Cerebellar cortex (tissue), 1 donor: ENCODE measurements around the gene PPP1R12B.
A peak's percentile ranks its signal among the peaks of the same experiment; 100 is the strongest.
"Not testable (repeated sequence)": the region's sequence is repeated elsewhere in the genome, so short reads cannot be mapped to it uniquely, and the experiment has no call there.

Experiments
- DNase-seq: peaks from one replicate; pipeline ENCODE4 v3.0.0-alpha.2; 2015; ENCODE audit warnings: low spot score

The PPP1R12B gene

GRCh38 chr1:202614363-202615207 lies 266.1 kb downstream of the PPP1R12B start:
- not testable (repeated sequence) for DNase-seq

- DNase-seq, result peak; percentile 32
Observed at GRCh38 chr1:202615208-202615500, 266.7 kb downstream of the PPP1R12B start.

- DNase-seq, result no peak
Observed at GRCh38 chr1:202615501-202616354, 267.2 kb downstream of the PPP1R12B start.

- no peak for DNase-seq
Observed at GRCh38 chr1:202616355-202616915, 267.9 kb downstream of the PPP1R12B start.

DNA sequence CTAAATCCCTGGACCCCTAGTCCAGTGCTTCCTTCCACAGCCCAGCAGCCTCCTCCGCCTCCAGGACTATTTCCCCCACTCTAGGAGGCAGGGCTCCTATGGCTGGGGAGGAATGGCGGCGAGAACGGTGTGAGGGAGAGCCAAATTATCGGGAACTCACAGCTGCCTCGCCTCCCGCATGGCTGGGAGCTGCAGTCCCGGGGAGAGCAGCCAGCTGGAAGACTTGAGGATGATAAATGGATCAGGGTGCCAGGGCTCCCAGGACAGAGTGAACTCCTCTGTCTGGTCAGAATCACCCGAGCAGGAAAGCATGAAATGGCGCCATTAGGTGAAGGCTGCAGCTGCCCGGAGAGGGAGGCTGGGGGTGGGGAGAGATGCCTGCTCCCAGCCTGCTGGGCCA lies 270.5 kb downstream of the PPP1R12B start:
- DNase-seq, result not testable (repeated sequence)

DNA sequence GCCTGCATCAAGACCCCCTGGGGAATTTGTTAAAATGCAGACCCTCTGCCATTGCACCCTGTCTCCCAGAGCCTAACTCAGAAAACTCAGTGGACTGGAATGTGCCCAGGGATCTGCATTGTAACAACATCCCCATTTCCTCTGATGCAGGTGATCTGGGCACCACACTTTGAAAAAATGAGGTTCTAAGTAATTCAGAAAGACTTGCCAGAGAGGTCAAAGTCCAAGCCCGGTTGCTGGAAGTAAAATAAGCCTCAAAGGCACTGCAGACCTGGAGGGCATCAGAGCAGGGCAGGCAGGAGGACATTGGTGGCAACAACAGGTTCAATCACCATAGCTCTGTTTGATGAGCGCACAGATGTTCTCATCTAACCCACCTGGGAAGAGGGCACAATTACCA lies 271.0 kb downstream of the PPP1R12B start:
- DNase-seq, result no peak

- not testable (repeated sequence) for DNase-seq
Observed at GRCh38 chr1:202620036-202620435, 271.5 kb downstream of the PPP1R12B start.

DNA sequence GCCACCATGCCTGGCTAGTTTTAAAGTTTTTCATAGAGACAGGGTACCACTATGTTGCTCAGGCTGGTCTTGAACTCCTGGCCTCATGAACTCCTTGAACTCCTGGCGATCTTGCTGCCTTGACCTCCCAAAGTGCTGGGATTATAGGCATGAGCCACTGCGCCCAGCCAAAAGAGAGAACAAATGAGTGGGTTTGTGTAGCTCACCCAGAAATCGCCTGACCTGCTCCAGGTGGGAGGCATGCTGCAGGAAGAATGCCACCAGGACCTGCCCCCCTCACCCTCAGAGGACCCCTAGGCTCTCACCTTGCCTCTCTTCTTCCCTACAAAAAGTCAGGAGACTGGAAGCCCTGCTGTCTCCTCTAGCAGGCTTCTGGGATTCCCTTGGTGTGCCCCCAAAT lies 272.9 kb downstream of the PPP1R12B start:
- no peak for DNase-seq

GRCh38 chr1:202622388-202622787 lies 273.9 kb downstream of the PPP1R12B start:
- no peak for DNase-seq

DNA sequence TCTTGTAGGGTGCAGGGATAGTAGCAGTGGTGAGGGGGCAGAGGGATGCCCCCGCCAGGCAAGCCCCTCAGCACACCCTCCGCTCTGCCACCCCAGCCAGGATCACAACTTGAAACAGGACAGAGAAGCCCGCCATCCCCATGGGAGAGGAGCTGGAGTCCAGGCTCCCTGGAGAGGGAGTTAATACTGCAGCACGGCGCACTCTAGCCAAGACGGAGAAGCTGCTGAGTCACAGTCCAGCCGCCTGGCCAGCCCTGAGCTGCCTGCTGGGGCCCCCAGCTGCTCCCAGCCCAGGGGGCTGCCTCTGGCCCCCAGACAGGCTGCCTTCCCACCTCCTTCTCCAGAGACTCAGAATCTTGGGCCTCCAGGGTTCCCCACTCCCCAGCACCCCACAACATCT lies 274.6 kb downstream of the PPP1R12B start:
- DNase-seq, result no peak

DNA sequence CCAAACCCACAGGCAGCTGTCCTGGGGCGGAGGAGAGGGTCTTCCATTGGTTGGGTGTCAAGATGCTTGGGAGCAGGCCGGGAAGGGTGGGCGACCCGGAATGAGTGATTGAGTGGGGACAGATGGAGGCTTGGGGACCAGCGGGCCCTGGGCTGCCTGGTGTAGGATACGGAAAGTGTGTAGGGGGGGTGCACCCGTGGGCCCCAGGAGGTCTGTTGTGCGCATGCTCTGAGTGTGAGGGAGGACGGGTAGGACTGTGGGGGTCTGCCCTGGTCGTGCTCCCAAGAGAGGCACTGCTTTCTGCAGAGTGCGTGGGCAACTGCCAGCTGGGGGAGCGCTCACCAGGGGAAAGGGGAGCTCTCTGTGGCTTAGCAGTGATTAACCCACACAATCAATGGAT lies 275.0 kb downstream of the PPP1R12B start:
- not testable (repeated sequence) for DNase-seq

DNA sequence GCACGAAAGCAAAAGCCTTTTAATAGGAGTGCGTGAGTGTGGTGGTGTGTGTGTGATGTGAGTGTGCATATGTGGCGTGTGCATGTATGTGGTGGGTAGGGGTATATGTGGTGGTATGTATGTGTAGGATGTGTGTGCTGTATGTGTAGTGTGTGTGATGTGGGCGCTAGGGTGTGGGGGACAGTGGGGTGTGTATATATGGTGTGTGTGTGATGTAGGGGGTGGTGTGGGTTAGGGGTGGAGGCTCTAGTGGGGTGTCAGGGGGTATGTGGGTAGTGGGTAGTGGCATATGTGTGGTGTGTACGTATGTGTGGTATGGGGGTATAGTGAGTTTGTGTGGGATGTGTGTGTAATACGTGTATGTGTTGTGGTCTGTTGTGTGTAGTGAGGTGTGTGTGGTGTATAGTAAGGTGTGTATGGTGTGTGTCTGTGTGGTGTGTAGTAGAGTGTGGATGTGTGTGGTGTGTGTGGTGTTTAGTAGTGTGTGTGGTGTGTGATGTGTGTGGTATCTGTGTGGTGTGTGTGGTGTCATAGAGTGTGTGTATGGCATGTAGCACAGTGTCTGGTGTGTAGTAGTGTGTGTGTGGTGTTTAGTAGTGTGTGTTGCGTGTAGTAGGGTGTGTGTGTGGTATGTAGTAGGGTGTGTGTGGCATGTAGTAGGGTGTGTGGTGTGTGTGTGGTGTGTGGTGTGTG lies 275.7 kb downstream of the PPP1R12B start:
- no peak for DNase-seq

DNA sequence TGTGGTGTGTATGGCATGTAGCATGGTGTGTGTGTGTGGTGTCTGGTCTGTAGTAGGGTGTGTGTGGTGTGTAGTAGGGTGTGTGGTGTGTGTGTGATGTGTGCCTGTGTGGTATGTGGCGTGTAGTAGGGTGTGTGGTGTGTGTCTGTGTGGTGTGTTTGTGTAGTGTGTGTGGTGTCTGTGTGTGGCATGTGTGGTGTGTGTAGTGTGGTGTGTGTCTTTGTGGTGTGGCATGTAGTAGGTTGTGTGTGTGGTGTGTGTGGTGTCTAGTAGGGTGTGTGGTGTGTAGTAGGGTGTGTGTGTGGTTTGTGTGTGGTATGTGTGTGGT lies 276.2 kb downstream of the PPP1R12B start:
- no peak for DNase-seq

DNA sequence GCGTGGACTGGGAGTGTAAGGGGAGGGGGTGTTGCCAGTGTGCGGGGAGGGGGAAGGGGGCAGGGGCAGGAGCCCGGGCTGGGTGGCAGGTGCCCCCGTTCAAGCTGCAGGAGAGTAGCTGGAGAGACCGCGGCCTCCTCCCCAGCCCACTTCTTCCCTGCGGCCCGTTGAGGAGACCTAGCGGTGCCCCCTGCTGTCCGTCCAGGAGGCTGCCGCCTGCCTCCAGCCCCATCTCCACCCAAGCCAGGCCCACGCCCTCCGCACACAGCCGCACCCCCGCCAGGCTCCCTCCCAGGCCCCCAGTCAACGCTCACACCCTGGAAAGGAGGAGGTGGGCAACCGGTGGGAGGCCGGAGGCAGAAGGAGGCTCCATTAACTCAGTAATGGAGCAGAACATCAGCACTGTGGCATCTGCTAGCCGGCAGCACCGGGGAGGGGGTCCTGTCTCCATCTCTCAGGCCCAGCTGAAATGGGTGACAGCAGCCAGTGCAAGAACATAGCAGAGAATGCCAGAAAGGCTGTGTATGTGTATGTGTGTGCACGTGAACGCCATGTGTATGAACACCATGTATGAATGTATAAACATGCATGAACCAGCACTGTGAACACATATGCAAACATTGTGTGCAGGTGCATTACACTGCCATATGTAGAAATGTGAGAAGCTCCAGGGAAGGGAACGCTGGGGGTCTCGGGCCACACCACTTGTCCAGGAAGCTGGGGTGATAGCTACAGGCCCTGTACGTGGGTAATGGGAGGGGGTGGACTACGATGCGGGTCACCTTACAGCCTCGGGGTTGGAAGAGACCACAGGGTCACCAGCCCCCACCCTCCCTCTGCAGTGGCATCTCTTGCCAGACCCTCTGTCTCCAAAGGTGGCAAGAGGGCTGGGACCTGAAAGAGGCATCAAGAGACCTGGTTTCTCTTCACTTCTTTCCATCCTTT lies 277.2 kb downstream of the PPP1R12B start:
- peak; percentile 53 for DNase-seq

DNA sequence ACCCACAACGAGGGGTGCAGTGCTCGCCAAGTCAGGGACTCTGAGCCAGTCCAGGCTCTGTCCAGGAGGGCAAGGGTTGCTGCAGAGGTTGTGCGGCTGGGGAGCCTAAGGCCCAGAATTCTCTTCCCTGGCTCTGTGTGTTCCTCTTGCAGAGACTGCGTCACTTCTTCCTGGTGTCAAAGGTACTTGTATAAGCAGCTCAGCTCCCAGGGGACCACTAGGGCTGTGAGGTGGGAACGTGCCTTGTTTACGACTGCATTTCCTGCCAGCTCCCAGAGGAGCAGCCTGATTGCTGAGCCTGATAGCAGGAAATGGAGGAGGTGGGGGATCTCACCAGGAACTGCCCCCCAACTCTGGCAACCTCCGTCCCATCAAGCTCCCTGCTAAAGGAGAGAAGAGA lies 278.5 kb downstream of the PPP1R12B start:
- not testable (repeated sequence) for DNase-seq

GRCh38 chr1:202627841-202628565 lies 279.5 kb downstream of the PPP1R12B start:
- DNase-seq, result no peak

DNA sequence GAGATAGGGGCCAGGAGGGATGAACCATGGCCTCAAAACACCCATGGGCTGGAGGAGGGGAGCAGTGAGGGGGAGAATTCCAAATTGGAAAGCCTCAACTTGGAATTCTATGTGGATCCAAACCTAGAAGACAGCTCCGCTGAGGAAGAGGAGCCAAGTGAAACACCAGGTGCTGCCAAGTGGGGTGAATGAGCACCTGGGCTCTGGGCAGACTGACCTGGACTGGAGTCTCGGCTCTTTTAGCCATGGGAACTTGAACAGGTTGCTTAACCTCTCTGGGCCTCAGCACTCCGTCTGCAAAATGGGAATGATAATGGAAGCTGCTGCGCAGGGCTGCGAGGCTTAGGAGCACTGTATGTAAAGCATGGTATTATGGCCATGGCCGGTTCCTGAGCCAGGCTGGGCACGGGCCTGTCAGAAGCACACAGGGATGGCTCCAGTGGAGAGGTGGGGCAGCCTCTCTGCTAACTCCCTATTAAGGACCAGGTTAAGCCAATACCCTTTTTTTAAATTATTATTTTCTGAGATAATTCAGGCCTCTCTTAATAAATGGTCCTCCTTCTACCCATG lies 280.2 kb downstream of the PPP1R12B start:
- DNase-seq, result peak; percentile 87

DNA sequence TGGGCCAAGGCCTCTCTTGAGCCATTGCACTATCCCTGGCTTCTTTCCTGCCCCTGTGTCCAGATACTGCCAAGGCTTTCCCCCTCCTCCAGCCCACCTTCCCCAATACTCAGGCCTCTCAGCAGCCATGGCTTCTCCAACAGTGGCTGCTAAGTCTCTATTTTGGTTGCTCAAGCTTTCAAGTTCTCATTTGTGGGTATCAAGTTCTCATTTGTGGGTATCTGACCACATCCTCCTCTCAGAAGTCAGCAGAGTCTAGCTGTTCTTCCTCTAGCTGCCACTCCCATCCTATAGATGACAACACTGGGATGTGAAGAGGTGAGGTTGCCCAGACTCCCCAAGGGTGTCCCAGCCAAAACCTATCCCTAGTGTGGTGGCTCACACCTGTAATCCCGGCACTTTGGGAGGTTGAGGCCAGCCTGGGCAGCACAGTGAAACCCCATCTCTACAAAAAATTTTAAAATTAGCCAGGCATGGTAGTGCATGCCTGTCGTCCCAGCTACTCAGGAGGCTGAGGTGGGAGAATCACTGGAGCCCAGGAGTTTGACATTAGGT lies 280.8 kb downstream of the PPP1R12B start:
- not testable (repeated sequence) for DNase-seq

GRCh38 chr1:202630096-202630495 lies 281.6 kb downstream of the PPP1R12B start:
- not testable (repeated sequence) for DNase-seq

- no peak for DNase-seq
Observed at GRCh38 chr1:202630541-202630940, 282.0 kb downstream of the PPP1R12B start.
